HG03097 (cell line): Measurements from ENCODE around the gene RABL6.
"Not testable (repeated sequence)": the region's sequence is repeated elsewhere in the genome, so short reads cannot be mapped to it uniquely, and the experiment has no call there.

Experiments
- ATAC-seq: cut with Tn5 transposase; IDR thresholded peaks from one replicate; pipeline ENCODE4 v1.9.1; 2021; ENCODE audit not compliant: unreplicated experiment, low FRiP score

RABL6 gene

GRCh38 chr9:136868644-136869043 lies 60.9 kb downstream of the RABL6 start:
- no peak for ATAC-seq

- ATAC-seq = not testable (repeated sequence)
Measured at GRCh38 chr9:136869611-136870010, 61.9 kb downstream of the RABL6 start.

GRCh38 chr9:136875155-136875554 lies 67.4 kb downstream of the RABL6 start:
- no peak for ATAC-seq

GRCh38 chr9:136876476-136876875 lies 68.7 kb downstream of the RABL6 start:
- no peak for ATAC-seq

GRCh38 chr9:136880651-136881050 lies 72.9 kb downstream of the RABL6 start:
- ATAC-seq = no peak

- no peak for ATAC-seq
Measured at GRCh38 chr9:136881691-136882108, 74.0 kb downstream of the RABL6 start.

- no peak for ATAC-seq
Measured at GRCh38 chr9:136882109-136882946, 74.6 kb downstream of the RABL6 start.

GRCh38 chr9:136882947-136883283 lies 75.2 kb downstream of the RABL6 start:
- ATAC-seq = not testable (repeated sequence)

GRCh38 chr9:136883670-136884069 lies 75.9 kb downstream of the RABL6 start:
- ATAC-seq = not testable (repeated sequence)

GRCh38 chr9:136885950-136886578 lies 78.3 kb downstream of the RABL6 start, which contains the start of gene TRAF2:
TRAF2 (plus strand) TSS chr9:136886516; CDS start chr9:136898741, 12,225 bp downstream.
- ATAC-seq = peak; percentile 70

- peak; percentile 27 for ATAC-seq
Measured at GRCh38 chr9:136886610-136887597, 79.2 kb downstream of the RABL6 start.

GRCh38 chr9:136888454-136888853 lies 80.7 kb downstream of the RABL6 start:
- ATAC-seq = no peak

- no peak for ATAC-seq
Measured at GRCh38 chr9:136889858-136890257, 82.1 kb downstream of the RABL6 start.

- no peak for ATAC-seq
Measured at GRCh38 chr9:136890661-136891060, 82.9 kb downstream of the RABL6 start.
